ENCODE measurements around the gene SLC28A2.

The SLC28A2 gene

DNA sequence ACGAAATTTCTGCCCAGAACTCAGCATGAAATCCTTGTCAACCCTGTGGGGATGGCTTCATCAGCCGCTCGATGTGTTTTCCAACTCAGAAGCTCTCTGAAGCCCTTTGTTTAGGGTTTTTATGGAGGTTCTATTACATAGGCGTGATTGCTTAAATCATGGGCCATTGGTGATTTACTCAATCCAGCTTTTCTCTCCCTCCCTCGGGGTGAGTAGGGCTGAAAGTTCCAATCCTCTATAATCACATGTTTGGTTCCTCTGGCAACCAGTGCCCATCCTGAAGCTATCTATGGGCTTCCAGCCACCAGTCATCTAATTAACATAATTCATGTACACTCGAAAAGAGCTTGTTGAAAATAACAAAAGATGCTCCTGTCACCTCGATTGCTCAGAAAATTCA, 74.7 kb downstream of the SLC28A2 start:
- DNase-seq = no peak

All from activated CD4-positive, alpha-beta T cell treated with anti-CD3 and anti-CD28 coated beads for 1 hour (primary cell).